Stimulated activated CD8-positive, alpha-beta memory T cell treated with anti-CD3 and anti-CD28 coated beads, Interleukin-15, amount 100 ng/mL, for 1 hour (primary cell): ENCODE data around the gene FDXR.

Experiments used
- DNase-seq: peaks from one replicate; pipeline ENCODE4 v3.0.0-alpha.2; 2020; ENCODE audit warnings: low read depth

FDXR gene

DNA sequence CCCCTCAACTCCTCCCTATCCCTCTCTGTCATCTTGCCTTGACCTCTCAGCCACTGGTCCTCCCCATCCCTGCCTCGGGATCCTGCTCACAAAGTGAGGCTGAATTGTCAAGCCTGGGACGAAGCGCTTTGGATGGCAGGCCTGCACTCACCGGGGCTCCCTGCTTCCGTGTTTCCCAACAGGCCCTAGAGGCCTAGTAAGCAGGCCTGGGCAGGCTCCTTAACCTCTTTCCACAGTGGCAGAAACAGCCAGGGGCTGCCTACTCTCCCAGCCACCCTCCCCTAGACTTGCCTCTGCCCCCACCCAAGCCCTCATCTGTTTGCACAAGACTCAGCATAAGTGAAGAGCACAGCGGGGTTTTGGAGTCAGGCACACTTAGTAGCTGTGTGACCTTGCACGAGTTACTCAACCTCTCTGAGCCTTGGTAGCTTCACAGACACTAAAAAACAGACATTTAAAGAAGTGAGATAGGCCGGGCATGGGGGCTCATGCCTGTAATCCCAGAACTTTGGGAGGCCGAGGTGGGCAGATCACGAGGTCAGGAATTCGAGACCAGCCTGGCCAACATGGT, 25.7 kb upstream of the FDXR start:
- DNase-seq = no peak

DNA sequence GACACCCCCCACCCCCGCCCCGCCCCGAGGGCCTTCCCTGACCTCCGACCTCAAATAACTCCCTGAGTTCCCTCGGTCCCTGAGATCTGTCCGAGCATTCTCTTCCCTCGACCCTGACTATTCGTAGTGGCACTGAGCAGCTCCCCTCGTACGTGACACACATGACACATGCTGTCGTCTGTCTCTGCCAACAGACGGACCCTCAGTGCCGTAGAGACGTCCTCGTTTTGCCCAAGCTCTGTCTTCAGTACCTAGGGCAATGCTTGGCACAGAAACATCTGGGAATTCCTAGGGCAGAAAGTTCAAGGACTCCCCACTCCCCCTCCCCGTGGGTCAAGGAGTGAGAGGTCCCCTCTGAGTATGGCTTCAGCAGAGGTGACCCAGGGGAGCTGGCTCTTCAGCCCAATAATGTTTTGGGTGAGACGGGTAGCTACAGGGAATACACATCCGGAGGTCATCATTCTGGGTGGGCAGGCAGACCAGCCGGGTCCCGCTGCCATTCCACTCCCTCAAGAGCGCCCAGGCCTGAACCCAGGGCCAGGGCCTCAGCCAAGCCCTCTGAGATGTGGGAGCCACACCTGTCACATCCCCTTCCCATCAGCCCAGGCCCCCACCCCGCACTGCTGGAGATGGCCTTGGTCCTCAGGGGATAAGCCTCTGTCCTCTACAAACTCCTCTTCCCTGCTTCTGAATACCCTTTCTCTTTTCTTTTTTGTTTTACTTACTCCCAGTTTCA, 21.3 kb upstream of the FDXR start:
- DNase-seq = no peak

DNA sequence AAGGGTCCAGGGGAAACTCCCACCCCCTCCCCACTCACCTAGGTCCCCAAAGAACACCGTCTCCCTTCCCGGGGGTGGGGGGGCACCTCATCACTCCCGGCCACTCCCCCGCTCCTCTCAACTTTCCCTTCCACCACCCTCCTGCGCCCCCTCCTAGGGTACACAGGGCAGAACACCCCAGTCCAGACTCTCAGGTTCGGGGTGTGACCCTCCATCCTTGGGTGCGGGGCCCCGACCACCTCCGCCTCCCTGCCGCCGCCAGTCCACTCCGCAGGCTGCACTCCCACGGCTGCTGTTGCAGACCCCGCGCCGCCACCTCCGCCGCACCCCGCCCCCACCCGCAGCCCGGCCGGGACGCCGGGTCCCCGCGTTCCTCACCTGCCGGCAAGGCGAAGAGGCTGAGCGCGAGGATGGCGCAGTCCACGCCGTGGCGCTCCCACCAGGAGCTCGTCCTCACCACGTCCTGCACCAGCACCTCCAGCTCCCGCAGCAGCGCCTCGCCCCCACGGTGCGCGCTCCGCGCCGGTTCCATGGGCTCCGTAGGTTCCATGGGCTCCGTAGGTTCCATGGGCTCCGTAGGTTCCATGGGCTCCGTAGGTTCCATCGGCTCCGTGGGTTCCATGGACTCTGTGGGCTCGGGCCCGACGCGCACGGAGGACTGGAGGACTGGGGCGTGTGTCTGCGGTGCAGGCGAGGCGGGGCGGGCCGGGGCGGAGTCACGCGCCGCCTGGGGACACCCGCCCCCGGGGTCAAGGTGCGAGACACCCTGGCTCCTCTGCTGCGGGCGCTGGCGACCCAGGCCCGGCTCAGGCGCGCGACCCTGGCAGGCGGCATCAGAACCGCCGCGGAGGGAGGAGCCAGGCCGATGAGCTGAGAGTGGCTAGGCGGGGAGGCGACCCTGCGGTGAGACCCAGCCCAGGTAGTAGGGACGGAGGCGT, 20.4 kb upstream of the FDXR start, which contains the start of gene FADS6:
Gene FADS6 (minus strand): TSS at position 660 of the 938 bp plus-strand sequence. CDS start 38 bp downstream, at position 622.
- no peak for DNase-seq

DNA sequence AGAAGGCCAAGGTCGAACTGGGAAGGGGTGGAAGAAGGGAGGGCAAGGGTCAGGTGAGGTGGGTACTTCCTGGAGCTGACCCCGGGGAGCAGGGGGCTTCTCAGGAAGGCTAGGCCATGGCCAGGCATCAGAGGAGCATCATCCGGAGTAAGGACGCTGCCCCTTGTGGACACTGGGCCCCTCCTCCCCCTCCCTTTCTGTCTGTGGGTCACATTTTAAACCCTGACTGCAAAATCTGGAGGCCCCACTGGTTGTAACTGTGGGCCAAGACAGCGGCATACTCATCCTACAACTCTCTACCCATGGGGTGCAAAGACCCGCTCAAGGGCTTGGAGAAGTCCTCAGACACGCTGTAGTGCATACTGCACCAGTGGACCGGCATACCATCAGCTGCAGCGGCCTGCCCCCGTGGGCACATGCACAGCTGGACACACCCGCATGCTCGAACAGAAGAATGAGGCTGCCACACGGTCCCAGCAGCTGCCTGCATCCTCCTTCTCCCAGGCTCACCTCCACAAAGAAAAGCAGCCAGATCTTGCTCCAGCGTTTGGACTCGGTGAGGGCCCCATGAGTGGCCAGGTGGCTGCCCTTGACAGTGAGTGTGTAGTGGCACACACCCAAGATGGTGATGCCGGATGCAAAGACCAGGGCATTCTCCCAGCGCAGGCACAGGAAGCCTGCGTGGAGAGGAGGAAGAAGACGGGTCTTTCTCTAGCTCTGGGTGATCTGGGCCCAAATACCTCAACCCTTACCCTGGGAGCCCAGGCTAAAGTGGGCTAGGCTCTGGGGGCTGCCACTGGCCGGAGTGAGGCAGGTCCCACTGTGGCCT, 19.4 kb upstream of the FDXR start:
- no peak for DNase-seq

DNA sequence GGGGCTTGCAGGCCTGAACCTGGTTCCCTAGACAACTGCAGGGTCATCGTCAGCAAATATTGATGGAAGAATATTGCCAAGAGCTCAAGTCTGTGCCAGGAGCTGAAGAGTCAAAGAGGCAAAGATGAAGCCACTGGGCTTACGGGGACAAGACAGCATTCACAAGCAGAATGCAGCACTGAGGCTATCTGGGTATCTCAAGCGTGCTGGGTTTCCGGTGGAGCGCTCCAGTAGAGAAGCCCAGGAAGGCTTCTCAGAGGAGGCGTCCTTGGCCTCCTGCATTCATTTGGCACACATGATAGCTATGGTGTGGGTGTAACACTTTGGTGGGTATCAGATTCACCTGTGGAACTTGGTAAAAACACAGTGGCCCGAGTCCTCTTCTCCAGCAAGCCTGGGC, 17.8 kb upstream of the FDXR start:
- DNase-seq = no peak

DNA sequence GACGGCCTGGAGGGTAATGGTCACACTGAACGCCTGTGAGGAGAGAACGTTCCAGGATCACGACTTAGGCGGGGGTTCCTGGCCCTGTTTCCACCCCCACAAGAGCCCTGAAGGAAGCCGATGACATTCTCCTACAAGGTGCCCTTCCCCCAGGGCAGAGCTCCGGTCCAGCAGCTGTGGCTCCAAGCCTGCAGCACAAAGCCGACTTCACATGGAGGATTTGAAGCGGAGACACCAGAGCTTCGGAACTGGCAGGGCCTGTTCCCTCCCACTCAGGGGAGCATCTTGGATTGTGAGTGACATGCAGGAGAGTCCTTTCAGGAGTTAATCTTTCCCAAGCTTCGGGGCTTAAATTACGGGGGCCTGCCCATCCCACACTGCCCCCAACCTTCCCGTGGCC, 15.7 kb upstream of the FDXR start:
- no peak for DNase-seq

DNA sequence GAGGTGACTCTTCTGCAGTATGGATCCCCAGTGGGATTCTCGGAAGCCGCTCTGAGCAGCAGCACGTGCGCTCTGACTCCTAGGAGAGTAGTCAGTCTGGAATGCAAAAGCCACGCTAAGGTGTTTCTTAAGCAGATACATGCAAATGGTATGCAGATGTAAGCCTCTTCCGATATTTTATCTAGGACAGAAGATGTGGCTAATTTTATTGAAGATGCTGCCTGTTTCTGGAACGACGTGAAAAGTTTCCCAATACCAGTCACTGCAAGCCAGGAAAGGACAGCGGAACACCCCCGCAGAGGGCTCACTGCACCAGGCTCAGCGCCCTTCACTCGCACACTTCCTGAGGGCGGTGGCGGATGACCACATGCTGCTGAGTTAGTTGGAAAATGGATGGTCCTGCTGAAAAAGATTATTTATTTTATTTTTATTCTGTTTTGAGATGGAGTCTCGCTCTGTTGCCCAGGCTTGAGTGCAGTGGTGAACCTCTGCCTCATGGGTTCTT, 10.5 kb upstream of the FDXR start:
- DNase-seq = no peak

DNA sequence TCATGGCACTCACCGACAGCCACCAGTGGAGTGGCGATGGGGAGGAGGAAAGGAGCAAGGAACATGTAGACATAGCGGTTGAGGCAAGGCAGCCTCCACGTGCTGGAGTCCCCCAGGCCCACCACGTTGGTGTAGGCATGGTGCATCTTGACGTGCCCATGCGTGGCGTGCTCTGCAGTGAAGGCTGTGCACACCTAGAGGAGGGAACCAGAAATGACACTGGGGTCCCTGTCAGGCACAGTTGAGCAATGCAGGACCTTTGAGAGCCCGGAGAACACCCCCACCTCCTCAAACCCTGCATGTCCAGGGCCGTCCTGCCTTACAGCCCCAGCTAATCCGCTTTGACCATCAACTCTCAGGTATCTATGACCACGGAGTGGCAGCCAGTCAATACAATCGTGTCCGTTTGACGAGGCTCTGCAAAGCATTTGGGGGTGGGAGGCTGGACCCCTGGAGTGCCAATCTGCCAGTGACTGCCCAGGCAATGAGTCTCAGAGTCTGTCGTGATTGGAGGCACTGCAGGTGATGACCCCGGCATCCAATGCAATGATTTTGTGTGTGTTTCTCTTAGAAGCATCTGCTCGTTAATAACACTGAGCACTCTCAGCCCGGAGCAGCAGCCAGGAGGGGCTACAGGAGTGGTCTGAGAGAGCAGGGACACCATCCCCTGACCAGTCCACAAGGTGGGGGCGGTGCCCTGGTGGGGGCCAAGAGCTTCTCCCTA, 9.9 kb upstream of the FDXR start:
- no peak for DNase-seq

DNA sequence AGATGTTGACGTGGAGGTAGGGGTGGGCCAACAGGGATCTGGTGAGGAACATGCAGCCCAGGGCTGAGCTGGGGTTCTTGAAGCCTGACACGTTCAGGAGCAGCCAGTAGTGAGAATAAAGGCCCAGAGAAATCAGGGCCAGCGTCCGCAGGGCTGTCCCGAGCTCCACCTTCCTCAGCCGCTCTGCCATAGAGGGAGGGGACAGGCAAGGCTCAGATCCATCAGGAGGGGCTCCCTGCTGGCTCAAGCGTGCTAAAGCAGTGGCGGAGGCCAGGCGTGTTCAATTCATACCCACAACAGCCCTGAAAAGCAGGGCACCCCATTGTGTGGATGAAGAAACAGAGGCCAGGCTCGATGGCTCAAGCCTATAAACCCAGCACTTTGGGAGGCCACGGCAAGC, 8.3 kb upstream of the FDXR start:
- no peak for DNase-seq

DNA sequence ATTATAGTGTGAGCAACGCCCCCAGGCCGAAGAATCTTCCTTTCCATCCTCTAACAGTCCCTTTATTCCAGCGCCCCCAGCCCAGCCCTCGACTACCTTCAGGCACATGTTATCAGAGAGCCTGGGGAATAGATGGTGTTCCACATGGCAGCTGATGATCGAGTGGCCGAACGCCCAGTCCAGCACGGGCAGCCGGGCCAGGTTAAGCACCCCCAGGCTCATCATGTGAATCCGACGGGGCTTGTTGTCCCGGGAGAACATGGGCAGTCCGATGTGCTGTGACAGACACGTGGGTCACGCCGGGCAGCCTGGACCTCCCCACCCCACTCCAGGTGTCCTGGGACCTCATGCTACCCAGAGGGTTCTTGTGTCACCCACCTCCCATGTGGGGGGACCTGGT, 6.5 kb upstream of the FDXR start:
- DNase-seq = no peak

DNA sequence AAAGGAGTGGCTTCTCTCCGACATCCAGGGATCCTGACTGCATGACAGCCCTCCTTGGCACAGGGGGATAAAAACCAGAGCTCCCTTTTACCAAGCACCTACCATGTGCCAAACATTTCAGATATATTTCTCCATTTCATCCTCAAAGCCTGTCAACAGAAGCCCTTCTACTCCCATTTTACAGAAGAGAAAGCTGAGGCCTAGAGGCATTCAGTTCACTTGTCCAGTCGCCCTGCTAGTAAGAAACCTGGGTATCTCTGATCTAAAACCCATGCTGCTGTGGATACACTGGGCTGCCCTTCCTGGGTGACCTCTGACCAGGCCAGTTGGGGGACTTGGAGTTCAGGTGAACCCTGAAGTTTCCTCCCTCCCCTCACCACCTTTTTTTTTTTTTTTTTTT, 5.9 kb upstream of the FDXR start:
- DNase-seq = no peak

DNA sequence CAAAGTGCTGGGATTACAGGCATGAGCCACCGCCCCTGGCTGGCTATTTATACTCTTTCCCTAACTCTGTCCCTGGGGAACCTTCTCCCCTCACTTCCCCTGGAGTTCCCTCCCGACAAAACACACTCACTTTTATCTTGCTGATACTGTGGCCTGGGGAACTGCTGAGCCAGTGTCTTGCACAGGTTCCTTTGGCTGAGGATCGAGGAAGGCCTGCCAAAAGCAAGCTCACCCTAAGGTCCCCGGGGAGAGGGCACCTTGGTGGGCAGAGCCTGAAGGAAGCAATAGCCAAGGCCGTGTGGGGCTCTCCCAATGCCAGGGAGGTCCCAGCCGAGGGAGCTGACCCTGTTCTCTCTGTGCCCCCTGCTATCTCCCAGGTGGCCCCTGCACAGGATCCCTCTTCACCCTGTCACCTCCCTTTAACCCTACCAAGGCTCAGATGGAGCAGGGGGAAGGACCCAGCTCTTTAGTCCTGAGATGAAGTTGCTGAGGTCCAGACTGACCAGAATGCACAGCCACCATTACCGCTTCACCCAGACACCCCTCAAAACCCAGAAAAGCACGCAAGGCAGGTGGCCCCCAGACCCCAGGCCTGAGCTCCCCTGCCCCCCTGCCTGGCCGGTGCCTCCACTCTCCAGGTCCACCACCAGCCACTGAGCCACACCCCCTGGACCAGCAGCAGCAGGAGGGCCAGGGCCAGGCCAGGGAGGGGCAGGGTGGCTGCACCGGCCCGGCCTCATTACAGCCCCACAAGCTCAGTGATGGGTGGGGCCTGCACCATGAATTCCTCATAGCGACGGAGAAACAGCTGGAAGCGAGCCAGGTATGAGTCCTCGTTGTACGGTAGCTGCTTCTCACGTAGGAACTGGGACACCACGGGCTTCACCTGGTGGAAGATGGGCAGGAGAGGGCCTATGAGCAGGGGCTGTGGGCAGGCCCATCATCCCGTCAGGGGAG, 5.1 kb upstream of the FDXR start:
- DNase-seq = no peak

DNA sequence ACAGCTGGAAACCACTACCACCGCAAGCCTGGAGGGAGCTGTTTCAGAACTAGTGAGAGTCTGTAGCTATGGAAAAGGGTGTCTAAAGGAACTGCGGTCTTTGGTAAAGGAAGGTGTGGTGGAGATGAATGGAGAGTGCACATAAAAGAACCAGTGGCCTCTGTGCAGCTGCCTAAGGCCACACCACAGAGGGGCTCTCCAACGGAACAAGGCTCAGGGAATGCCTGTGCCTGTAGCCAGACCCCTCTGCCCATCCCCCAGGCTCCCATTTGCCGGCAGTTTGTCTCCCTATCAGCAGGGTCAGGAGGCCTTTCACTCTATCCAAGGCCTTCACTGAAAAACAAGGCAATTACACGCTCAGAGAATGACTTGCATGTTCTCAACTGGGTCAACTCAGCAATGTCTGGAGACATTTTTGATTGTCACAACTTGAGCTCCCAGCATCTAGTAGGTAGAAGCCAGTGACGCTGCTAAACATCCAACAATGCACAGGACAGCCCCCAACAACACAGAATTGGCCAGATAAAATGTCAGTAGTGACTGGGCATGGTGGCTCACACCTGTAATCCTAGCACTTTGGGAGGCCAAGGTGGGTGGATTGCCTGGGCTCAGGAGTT, 3.3 kb upstream of the FDXR start:
- no peak for DNase-seq

DNA sequence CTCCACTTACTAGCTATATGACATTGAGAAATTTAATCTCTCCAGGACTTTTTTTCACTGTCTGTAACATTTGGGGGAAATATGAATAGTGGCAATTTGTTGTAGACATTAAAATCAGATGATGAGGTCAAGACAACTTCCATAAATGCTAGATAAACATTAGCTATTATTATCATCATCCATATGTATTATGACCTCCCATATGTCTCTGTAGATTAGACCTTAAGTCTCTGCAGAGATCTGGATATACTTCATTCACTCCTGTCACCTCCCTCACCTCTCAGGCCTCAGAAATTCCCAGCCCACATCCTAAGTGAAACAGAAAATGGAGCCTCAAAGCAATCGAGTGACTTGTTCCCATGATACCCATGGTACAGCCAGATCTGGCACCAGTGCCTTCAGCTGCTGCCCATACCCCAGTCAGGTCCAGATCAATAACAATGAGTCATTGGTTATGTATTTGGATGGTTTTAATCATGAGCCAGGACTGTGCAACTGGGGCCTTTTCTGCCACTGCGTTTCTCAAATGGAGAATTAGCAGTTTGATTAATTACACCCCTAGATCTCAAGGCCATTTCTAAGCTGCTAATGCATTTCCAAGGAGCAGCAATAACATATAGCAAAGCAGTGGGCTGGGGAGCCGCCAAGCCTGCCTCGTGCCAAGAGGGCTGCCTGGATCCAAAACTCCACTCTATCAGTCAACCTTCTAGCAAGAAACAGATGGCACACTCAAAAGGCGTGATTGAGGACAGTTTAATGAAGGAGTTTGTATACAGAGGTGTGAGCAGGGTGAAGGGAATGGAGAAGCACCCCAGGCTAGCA, 2.6 kb upstream of the FDXR start:
- no peak for DNase-seq

DNA sequence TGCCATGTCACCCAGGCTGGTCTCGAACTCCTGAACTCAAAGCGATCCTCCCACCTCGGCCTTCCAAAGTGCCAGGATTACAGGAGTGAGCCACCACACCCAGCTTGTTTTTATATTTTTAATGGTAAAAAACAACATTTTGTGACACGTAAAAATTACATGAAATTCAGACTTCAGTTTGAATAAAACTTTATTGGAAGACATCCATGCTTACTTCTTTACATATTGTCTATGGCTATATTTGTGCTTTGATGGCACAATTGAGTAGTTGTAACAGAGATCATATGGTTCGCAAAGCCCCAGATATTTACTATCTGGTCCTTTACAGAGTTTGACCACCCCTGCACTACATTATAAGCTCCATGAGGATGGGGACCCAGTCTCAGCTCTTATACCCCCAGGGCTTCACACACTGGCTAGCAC, 1.8 kb upstream of the FDXR start:
- no peak for DNase-seq

DNA sequence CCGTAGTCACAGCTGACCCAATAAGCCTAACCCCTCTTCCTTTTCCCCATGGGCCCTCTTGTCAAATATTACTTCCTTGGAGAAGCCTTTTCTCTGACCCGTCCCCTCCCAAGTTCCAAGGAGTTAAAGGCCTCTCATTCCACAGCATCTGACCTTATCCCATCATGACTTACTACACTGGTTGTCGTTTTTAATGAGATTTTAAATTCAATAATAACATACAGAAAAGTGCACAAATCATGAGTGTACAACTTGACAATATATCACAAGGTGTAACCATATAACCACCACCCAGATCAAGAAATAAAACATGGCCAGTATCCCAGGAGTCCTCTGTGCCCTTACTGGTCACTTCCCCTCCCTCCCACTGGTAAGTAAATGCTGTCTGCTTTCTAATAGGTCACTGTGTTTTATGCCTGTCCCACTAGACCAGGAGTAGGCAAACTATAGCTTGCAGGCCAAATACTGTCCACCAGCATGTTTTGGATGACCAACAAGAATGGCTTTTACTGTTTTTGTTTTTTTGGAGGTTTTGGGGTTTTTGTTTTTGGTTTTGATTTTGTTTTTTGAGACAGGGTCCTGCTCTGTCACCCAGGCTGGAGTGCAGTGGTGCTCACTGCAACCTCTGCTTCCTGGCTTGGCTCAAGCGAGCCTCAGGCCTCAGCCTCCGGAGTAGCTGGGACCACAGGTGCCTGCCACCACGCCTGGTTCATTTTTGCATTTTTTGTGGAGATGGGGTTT, 1.2 kb upstream of the FDXR start:
- DNase-seq = no peak

DNA sequence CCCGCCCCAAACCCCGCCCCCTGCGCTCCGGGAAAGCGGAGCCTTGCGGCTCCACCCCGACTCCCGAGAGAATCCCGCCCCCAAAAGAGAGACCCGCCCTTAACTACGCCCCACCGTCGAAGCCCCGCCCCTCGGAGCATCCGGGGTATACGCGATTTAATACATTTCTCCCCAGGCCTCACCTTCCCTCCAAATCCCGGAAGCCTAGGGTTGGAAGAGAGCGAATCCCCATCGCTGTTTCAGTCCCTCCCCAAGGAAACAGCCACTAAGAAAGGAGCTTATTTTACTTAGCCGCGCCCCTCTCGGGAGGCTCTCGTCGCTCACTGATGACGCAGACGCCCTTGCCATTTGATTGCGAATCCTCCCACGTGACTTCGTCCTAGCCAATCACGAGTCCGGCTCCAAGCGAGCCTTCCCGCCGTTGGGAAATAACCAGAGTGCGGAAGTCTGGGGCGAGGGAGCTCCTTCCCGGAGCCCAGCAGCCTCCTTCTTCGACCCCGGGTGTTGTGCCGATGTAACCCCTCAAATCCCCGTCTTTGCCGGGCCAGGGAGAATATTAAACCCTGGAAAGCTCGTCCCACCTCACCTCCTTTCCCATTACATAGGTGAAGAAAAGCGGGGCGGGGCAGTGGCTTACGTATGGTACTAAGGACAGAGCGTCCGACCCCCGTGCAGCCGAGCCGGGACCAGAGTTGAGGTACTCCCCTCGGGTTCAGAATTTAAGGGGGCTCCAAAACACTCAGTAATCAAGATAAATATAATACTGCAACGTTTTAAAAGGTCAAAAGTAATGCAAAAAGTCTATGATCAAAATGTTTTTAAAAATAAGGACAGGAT, 461 bp upstream of the FDXR start:
- peak; percentile 99 for DNase-seq
